CD14-positive monocyte (primary cell): ENCODE data around the gene PSMA4. TPM values are rescaled to one million over a fixed set of nuclear protein-coding genes. Genes with fewer than 3 reads are reported as not detected.

Source experiments
- DNase-seq, 3 donors: peaks; one replicate each; pipeline ENCODE4 v3.0.0-alpha.2; 2011 to 2022
- H2AFZ ChIP-seq: 2 replicates; pipeline ENCODE4 v1.6.0; 2012; ENCODE audit warnings: mild to moderate bottlenecking, low read depth, low read length, inconsistent platforms; ENCODE audit not compliant: insufficient read depth, poor library complexity, severe bottlenecking
- H3K27ac ChIP-seq, 2 donors: 1 replicate in 1 of 2; 2 replicates in 1 of 2; pipeline ENCODE4 v1.5.1; 2012 to 2013; ENCODE audit warnings: low read length in 2 of 2, control low read depth in 1 of 2, inconsistent platforms in 1 of 2, low read depth in 1 of 2, mild to moderate bottlenecking in 1 of 2
- H3K27me3 ChIP-seq, 2 donors: one replicate each; pipeline versions ENCODE4 v1.6.0 to v1.6.1; 2011 to 2013; ENCODE audit warnings: low read length in 2 of 2; ENCODE audit not compliant: control insufficient read depth in 2 of 2, insufficient read depth in 2 of 2
- H3K36me3 ChIP-seq, 2 donors: replicated peaks in 1 of 2; 1 replicate in 1 of 2; 2 replicates in 1 of 2; pipeline versions ENCODE4 v1.5.1 to v1.6.1; 2012 to 2013; ENCODE audit warnings: low read length in 2 of 2, control low read depth in 1 of 2, inconsistent platforms in 1 of 2, mild to moderate bottlenecking in 1 of 2; ENCODE audit not compliant: insufficient read depth in 2 of 2, control insufficient read depth in 1 of 2
- H3K4me1 ChIP-seq, 2 donors: 1 replicate in 1 of 2; 2 replicates in 1 of 2; pipeline versions ENCODE4 v1.5.1 to v1.6.1; 2012 to 2013; ENCODE audit warnings: low read length in 2 of 2, control low read depth in 1 of 2, inconsistent platforms in 1 of 2, mild to moderate bottlenecking in 1 of 2, moderate library complexity in 1 of 2; ENCODE audit not compliant: insufficient read depth in 2 of 2, control insufficient read depth in 1 of 2
- H3K4me2 ChIP-seq: replicated peaks from 2 replicates; pipeline ENCODE3; 2012; ENCODE audit warnings: low read length, moderate library complexity, mild to moderate bottlenecking; ENCODE audit not compliant: poor library complexity, severe bottlenecking; ENCODE audit errors: extremely low read depth
- H3K4me3 ChIP-seq, 3 experiments: fragments of 200-600 bp in 1 of 3; sonication (generic) in 1 of 3; replicated peaks in 1 of 3; 1 replicate in 2 of 3; 2 replicates in 1 of 3; pipeline ENCODE4 v1.5.1; 2011 to 2013; ENCODE audit warnings: low read length in 3 of 3, mild to moderate bottlenecking in 3 of 3, control low read depth in 2 of 3, low read depth in 2 of 3, inconsistent platforms in 1 of 3, moderate library complexity in 1 of 3
- H3K79me2 ChIP-seq: 2 replicates; pipeline ENCODE4 v1.6.0; 2012; ENCODE audit warnings: mild to moderate bottlenecking, control low read depth, inconsistent platforms, low read length, moderate library complexity; ENCODE audit not compliant: insufficient read depth
- H3K9ac ChIP-seq: 2 replicates; pipeline ENCODE4 v1.6.0; 2017; ENCODE audit warnings: low read length, mild to moderate bottlenecking; ENCODE audit not compliant: insufficient read depth, poor library complexity, severe bottlenecking
- H3K9me3 ChIP-seq, 2 donors: replicated peaks in 1 of 2; 1 replicate in 1 of 2; 2 replicates in 1 of 2; pipeline versions ENCODE4 v1.5.1 to v1.6.1; 2012 to 2013; ENCODE audit warnings: low read length in 2 of 2, control low read depth in 1 of 2; ENCODE audit not compliant: control insufficient read depth in 1 of 2, insufficient read depth in 1 of 2
- H4K20me1 ChIP-seq: 2 replicates; pipeline ENCODE4 v1.6.0; 2012; ENCODE audit warnings: mild to moderate bottlenecking, low read length, control low read depth, moderate library complexity; ENCODE audit not compliant: insufficient read depth
- H3K27ac Mint-ChIP-seq, 7 donors: one replicate each; pipeline ENCODE4 v1.8.0; 2020; ENCODE audit warnings: mild to moderate bottlenecking in 7 of 7, mixed read lengths in 7 of 7, moderate library complexity in 6 of 7, inconsistent platforms in 2 of 7
- H3K27me3 Mint-ChIP-seq, 3 donors: one replicate each; pipeline ENCODE4 v1.8.0; 2021 to 2022; ENCODE audit warnings: low read depth in 3 of 3, mild to moderate bottlenecking in 3 of 3, mixed read lengths in 3 of 3, moderate library complexity in 3 of 3, inconsistent platforms in 1 of 3
- H3K36me3 Mint-ChIP-seq, 2 donors: one replicate each; pipeline ENCODE4 v1.8.0; 2020; ENCODE audit warnings: mixed read lengths in 2 of 2, inconsistent platforms in 1 of 2, mild to moderate bottlenecking in 1 of 2
- H3K4me1 Mint-ChIP-seq: one replicate; pipeline ENCODE4 v1.8.0; 2020; ENCODE audit warnings: mild to moderate bottlenecking, mixed read lengths
- H3K4me3 Mint-ChIP-seq, 2 donors: one replicate each; pipeline ENCODE4 v1.8.0; 2020; ENCODE audit warnings: mild to moderate bottlenecking in 2 of 2, mixed read lengths in 2 of 2, moderate library complexity in 1 of 2
- H3K9me3 Mint-ChIP-seq, 7 donors: one replicate each; pipeline ENCODE4 v1.8.0; 2020 to 2022; ENCODE audit warnings: mixed read lengths in 7 of 7, mild to moderate bottlenecking in 6 of 7, moderate library complexity in 6 of 7, inconsistent platforms in 2 of 7
- intact Hi-C, 2 donors: fragments of 100-400 bp; cut with micrococcal nuclease; formaldehyde crosslinking; loops; one replicate each; pipeline versions ENCODE4 v1.15.0 to v1.15.1; 2023
- polyA plus RNA-seq, 3 donors: library from polyadenylated mRNA; depleted of rRNA in 1 of 3; unstranded in 2 of 3; stranded (reverse) in 1 of 3; fragments of 300-500 nt in 2 of 3; fragments of >200 nt in 1 of 3; fragmentation: Illumina TruSeq in 2 of 3; gene quantifications; 1 replicate in 2 of 3; 2 replicates in 1 of 3; pipeline ENCODE4 v1.2.3, GENCODE V29; 2012 to 2021
- small RNA-seq: library from RNA; depleted of rRNA; stranded (forward); fragments of <200 nt; gene quantifications from one replicate; pipeline ENCODE3, GENCODE V24; 2012; ENCODE audit warnings: low read depth; ENCODE audit not compliant: insufficient read length
- TF ChIP-seq, protein P1 (sequence below): fragments of 200-600 bp; IDR thresholded peaks from one replicate; pipeline ENCODE4 v1.8.0; 2022; ENCODE audit warnings: antibody characterized with exemption, mild to moderate bottlenecking

Gene PSMA4
- polyA plus RNA-seq, 3 donors = 121 to 421 (median 406) TPM

DNA sequence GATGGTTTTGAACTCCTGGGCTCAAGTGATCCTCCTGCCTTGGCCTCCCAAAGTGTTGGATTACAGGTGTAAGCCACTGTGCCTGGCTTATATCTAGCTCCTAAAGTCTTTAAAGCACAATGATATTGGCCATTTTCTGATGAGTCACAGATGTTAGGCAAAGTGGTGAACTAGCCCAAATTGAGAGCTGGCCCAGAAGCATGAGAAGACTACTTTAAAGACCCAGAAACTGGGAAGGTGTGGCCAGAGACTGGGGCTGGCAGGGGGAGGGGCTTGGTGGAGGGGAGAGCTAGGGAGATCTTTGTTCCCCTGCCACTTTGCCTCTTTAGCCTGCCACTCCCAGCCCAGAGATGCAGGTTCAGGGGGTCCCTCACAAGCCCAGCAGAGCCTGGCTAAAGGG, 58.9 kb downstream of the PSMA4 start:
- Histone ChIP-seq H3K36me3 (no peaks in the 10 kb centered on the region), H3K4me1 (no peaks in the 10 kb centered on the region), H3K4me2 (no peak overlapping the region), H4K20me1 (no peaks in the 10 kb centered on the region), H3K9me3 (no peaks in the 10 kb centered on the region), H3K4me3 (no peak overlapping the region), H3K27ac (no peak overlapping the region), H3K9ac (no peak overlapping the region), H3K27me3 (no peaks in the 10 kb centered on the region), H2AFZ (no peak overlapping the region), H3K79me2 (no peaks in the 10 kb centered on the region)
- Mint-ChIP-seq H3K36me3 (no peaks in the 10 kb centered on the region), H3K9me3 (peaks cover 0 to 1% (median 0%) of the 10 kb centered on the region in 7 donors), H3K27me3 (peaks cover 0 to 9% (median 2%) of the 10 kb centered on the region in 3 donors), H3K4me1 (no peaks in the 10 kb centered on the region), H3K4me3 (no peak overlapping the region), H3K27ac (no peak overlapping the region)
- no peak for DNase-seq
- intact Hi-C loops = no loop called here
- TF ChIP-seq, protein P1, sequence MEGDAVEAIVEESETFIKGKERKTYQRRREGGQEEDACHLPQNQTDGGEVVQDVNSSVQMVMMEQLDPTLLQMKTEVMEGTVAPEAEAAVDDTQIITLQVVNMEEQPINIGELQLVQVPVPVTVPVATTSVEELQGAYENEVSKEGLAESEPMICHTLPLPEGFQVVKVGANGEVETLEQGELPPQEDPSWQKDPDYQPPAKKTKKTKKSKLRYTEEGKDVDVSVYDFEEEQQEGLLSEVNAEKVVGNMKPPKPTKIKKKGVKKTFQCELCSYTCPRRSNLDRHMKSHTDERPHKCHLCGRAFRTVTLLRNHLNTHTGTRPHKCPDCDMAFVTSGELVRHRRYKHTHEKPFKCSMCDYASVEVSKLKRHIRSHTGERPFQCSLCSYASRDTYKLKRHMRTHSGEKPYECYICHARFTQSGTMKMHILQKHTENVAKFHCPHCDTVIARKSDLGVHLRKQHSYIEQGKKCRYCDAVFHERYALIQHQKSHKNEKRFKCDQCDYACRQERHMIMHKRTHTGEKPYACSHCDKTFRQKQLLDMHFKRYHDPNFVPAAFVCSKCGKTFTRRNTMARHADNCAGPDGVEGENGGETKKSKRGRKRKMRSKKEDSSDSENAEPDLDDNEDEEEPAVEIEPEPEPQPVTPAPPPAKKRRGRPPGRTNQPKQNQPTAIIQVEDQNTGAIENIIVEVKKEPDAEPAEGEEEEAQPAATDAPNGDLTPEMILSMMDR = no peak

Small RNAs within 50 kb of the gene (small RNA-seq; reads per million reads assigned to genes)
- not detected for gene AC067863.2

Other genes starting within 250 kb of the PSMA4 start
- gene SKIC8, start 240.8 kb upstream of the PSMA4 start, polyA plus RNA-seq = 100 to 1,000 TPM in 1 of 3 donors, 10 to 100 TPM in 2; 59.8 to 123 (median 88.0) TPM
- not detected for gene CRABP1, start 200.1 kb upstream of the PSMA4 start, polyA plus RNA-seq
- gene IREB2, start 102.2 kb upstream of the PSMA4 start, polyA plus RNA-seq = 10 to 100 TPM; 11.7 to 25.5 (median 16.7) TPM
- gene HYKK, start 32.9 kb upstream of the PSMA4 start, polyA plus RNA-seq = under 1 TPM in 1 of 3 donors, not detected in 2; 0.04 TPM
- gene CHRNA5, start 25.1 kb downstream of the PSMA4 start, polyA plus RNA-seq = under 1 TPM in 1 of 3 donors, not detected in 2; 0.19 TPM
- gene CHRNA3, start 80.6 kb downstream of the PSMA4 start, polyA plus RNA-seq = not detected
- not detected for gene CHRNB4, start 100.8 kb downstream of the PSMA4 start, polyA plus RNA-seq